HEK293T (cell line): ENCODE data around the gene CELSR1.

Experiments
- ARNT ChIP-seq: fragments of 450-650 bp; IDR thresholded peaks from 2 replicates; pipeline ENCODE4 v1.6.1; 2017; ENCODE audit warnings: mild to moderate bottlenecking
- BHLHE40 ChIP-seq: fragments of 450-650 bp; IDR thresholded peaks from 2 replicates; pipeline ENCODE4 v1.6.1; 2016; ENCODE audit warnings: mild to moderate bottlenecking, moderate library complexity, borderline replicate concordance
- ELF4 ChIP-seq: fragments of 450-650 bp; IDR thresholded peaks from 2 replicates; pipeline ENCODE4 v1.6.1; 2017; ENCODE audit warnings: antibody characterized with exemption
- FOXA1 ChIP-seq: fragments of 450-650 bp; IDR thresholded peaks from 2 replicates; pipeline ENCODE4 v1.6.1; 2016; ENCODE audit warnings: mild to moderate bottlenecking
- FOXK2 ChIP-seq: fragments of 450-650 bp; IDR thresholded peaks from 2 replicates; pipeline ENCODE4 v1.6.1; 2016; ENCODE audit warnings: mild to moderate bottlenecking
- FOXM1 ChIP-seq: fragments of 450-650 bp; IDR thresholded peaks from 2 replicates; pipeline ENCODE4 v1.6.1; 2017; ENCODE audit warnings: mild to moderate bottlenecking, borderline replicate concordance
- L3MBTL2 ChIP-seq: fragments of 450-650 bp; conservative IDR thresholded peaks from 2 replicates; pipeline ENCODE4 v1.6.1; 2016; ENCODE audit warnings: mild to moderate bottlenecking
- LEF1 ChIP-seq: fragments of 450-650 bp; IDR thresholded peaks from 2 replicates; pipeline ENCODE4 v1.6.1; 2017; ENCODE audit warnings: mild to moderate bottlenecking, borderline replicate concordance
- NFRKB ChIP-seq: fragments of 450-650 bp; IDR thresholded peaks from 2 replicates; pipeline ENCODE4 v1.6.1; 2016; ENCODE audit warnings: mild to moderate bottlenecking, moderate library complexity
- SP1 ChIP-seq: fragments of 450-650 bp; IDR thresholded peaks from 2 replicates; pipeline ENCODE4 v1.6.1; 2017
- TARDBP ChIP-seq: fragments of 450-650 bp; IDR thresholded peaks from 2 replicates; pipeline ENCODE4 v1.6.1; 2016
- ZNF384 ChIP-seq: fragments of 450-650 bp; IDR thresholded peaks from 2 replicates; pipeline ENCODE4 v1.6.1; 2016
- TF ChIP-seq, protein P1 (sequence below): fragments of 450-650 bp; IDR thresholded peaks from 2 replicates; pipeline ENCODE4 v1.6.1; 2016

DNA sequence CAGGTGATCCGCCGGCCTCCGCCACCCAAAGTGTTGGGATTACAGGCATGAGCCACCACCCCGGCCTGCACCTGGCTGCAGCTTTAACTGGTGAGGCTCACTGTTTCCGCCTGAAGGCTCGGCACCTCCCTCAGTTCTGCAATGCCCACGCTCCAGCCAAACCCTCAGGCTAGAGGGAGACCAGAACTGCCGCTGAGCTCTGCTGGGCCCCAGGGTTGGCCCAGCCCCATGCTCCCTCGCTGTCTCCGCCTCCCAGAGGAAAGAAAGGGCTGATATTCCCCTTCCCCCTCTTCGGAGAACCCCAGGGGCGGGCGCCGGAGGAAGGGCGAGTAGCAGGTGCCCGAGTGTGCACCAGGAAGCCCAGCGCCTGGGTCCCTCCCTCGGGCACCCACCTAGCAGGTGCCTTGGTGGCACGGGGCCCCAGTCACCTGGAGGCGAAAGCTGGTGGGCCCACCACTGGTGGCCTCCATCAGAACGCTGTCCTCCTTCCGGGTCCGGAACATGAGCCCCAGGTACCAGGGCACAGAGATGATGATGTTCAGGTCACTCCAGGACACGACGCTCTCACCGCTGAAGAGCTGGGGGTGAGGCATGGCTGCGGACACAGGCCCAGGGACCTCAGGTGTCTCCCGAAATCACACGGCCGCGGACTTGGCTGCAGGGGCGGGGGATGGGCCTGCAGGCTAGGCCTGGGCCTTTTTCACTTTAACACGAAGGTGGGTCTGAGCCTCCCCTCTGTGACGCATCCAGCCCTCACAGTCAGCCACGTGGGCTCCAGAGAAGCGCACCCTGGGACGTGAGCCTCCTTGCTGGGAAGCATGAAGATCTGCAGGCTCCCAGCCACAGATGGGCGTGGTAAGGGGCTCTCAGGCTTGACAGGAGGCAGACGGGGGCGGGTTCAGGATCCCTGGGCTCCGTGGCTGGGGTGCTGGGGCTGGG is 128.6 kb downstream of the CELSR1 start:
- TF ChIP-seq FOXM1: no peak
- TF ChIP-seq FOXK2: no peak
- no peak for TF ChIP-seq ZNF384
- TF ChIP-seq FOXA1: no peak
- no peak for TF ChIP-seq SP1
- TF ChIP-seq TARDBP: no peak
- no peak for TF ChIP-seq LEF1
- no peak for TF ChIP-seq BHLHE40
- no peak for TF ChIP-seq ARNT
- no peak for TF ChIP-seq ELF4
- no peak for TF ChIP-seq L3MBTL2
- TF ChIP-seq, protein P1, sequence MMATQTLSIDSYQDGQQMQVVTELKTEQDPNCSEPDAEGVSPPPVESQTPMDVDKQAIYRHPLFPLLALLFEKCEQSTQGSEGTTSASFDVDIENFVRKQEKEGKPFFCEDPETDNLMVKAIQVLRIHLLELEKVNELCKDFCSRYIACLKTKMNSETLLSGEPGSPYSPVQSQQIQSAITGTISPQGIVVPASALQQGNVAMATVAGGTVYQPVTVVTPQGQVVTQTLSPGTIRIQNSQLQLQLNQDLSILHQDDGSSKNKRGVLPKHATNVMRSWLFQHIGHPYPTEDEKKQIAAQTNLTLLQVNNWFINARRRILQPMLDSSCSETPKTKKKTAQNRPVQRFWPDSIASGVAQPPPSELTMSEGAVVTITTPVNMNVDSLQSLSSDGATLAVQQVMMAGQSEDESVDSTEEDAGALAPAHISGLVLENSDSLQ: no peak
- TF ChIP-seq NFRKB: no peak
